Smooth muscle cell (in vitro differentiated cells): ENCODE measurements around the gene TRPM3. TPM values are rescaled to one million over a fixed set of nuclear protein-coding genes. Genes with fewer than 3 reads are reported as not detected.

Experiments
- DNase-seq: peaks from one replicate; lab custom pipeline; 2025; ENCODE audit not compliant: unreplicated experiment; lab: John Stamatoyannopoulos, UW
- H2AFZ ChIP-seq: fragments of 200-600 bp; sonication (generic); 2 replicates; pipeline ENCODE4 v1.6.0; 2016; ENCODE audit warnings: antibody characterized with exemption, low read depth, mild to moderate bottlenecking
- H3F3A ChIP-seq: fragments of 200-600 bp; sonication (generic); 2 replicates; pipeline ENCODE4 v1.6.0; 2017; ENCODE audit warnings: antibody characterized with exemption, low read depth
- H3K27ac ChIP-seq: fragments of 200-600 bp; sonication (generic); 2 replicates; pipeline ENCODE4 v1.5.1; 2016; ENCODE audit warnings: low read depth, mild to moderate bottlenecking
- H3K27me3 ChIP-seq: fragments of 200-600 bp; sonication (generic); 2 replicates; pipeline ENCODE4 v1.6.1; 2016; ENCODE audit warnings: low read depth, mild to moderate bottlenecking
- H3K36me3 ChIP-seq: fragments of 200-600 bp; sonication (generic); 2 replicates; pipeline ENCODE4 v1.5.1; 2016; ENCODE audit warnings: low read depth
- H3K4me1 ChIP-seq: fragments of 200-600 bp; sonication (generic); 2 replicates; pipeline ENCODE4 v1.5.1; 2016; ENCODE audit warnings: low read depth
- H3K4me2 ChIP-seq: fragments of 200-600 bp; sonication (generic); 2 replicates; pipeline ENCODE4 v1.6.0; 2016; ENCODE audit warnings: mild to moderate bottlenecking
- H3K4me3 ChIP-seq: fragments of 200-600 bp; sonication (generic); 2 replicates; pipeline ENCODE4 v1.5.1; 2016; ENCODE audit warnings: mild to moderate bottlenecking
- H3K79me2 ChIP-seq: fragments of 200-600 bp; sonication (generic); 2 replicates; pipeline ENCODE4 v1.6.0; 2016; ENCODE audit warnings: low read depth, mild to moderate bottlenecking
- H3K9ac ChIP-seq: fragments of 200-600 bp; sonication (generic); 2 replicates; pipeline ENCODE4 v1.6.0; 2016; ENCODE audit warnings: low read depth
- H3K9me3 ChIP-seq: fragments of 200-600 bp; sonication (generic); replicated peaks from 2 replicates; pipeline ENCODE4 v1.5.1; 2016; ENCODE audit warnings: low read depth
- H4K20me1 ChIP-seq: fragments of 200-600 bp; sonication (generic); 2 replicates; pipeline ENCODE4 v1.6.0; 2016; ENCODE audit warnings: low read depth
- CTCF ChIP-seq: fragments of 200-600 bp; sonication (generic); IDR thresholded peaks from 2 replicates; pipeline ENCODE4 v1.5.1; 2017; ENCODE audit warnings: borderline replicate concordance, mild to moderate bottlenecking, antibody characterized with exemption; ENCODE audit not compliant: insufficient read depth, poor library complexity, severe bottlenecking
- WGBS: methylation state at CpG from one replicate; pipeline ENCODE4 v1.1.7; 2016; ENCODE audit warnings: low lambda C conversion rate; 5-methylcytosine and 5-hydroxymethylcytosine counted together
- polyA plus RNA-seq: library from polyadenylated mRNA; unstranded; fragments of >200 nt; fragmentation: Nextera tagmentation; extraction: Ambion mirVana; gene quantifications from 2 replicates; pipeline ENCODE4 v1.2.1, GENCODE V29; 2016
- total RNA-seq: library from RNA; depleted of rRNA; stranded (reverse); fragments of >200 nt; gene quantifications from 2 replicates; pipeline ENCODE4 v1.2.3, GENCODE V29; 2014

TRPM3 gene
- total and polyA plus RNA-seq, 2 experiments from 2014 or later = not detected

- H2AFZ ChIP-seq = no peak overlapping the region
- no peak overlapping the region for H3K4me2 ChIP-seq
- H3K4me3 ChIP-seq = no peak overlapping the region
- H3F3A ChIP-seq = no peaks in the 10 kb centered on the region
- H3K4me1 ChIP-seq = peaks cover 14% of the 10 kb centered on the region
- no peak for TF ChIP-seq CTCF
- H3K36me3 ChIP-seq = no peaks in the 10 kb centered on the region
- no peak for DNase-seq
- no peak overlapping the region for H3K9ac ChIP-seq
- no peaks in the 10 kb centered on the region for H3K9me3 ChIP-seq
- H3K27me3 ChIP-seq = no peaks in the 10 kb centered on the region
- no peak overlapping the region for H3K27ac ChIP-seq
- WGBS = 88% methylated on average over 1 of the region's 1 CpG
- H4K20me1 ChIP-seq = no peaks in the 10 kb centered on the region
- no peaks in the 10 kb centered on the region for H3K79me2 ChIP-seq
These were observed 232.9 kb downstream of the TRPM3 start for GRCh38 chr9:70888471-70888870.

GRCh38 chr9:70887826-70888225 lies 233.6 kb downstream of the TRPM3 start:
- 93% methylated on average over 2 of the region's 2 CpGs for WGBS
- no peak for TF ChIP-seq CTCF
- H3F3A ChIP-seq = no peaks in the 10 kb centered on the region

GRCh38 chr9:70883963-70884793 lies 237.2 kb downstream of the TRPM3 start:
- H3K4me2 ChIP-seq = no peak overlapping the region
- H3F3A ChIP-seq = no peaks in the 10 kb centered on the region
- no peaks in the 10 kb centered on the region for H3K36me3 ChIP-seq
- H2AFZ ChIP-seq = no peak overlapping the region
- DNase-seq = no peak
- WGBS = 88% methylated on average over 7 of the region's 7 CpGs
- H3K9ac ChIP-seq = no peak overlapping the region
- H3K79me2 ChIP-seq = no peaks in the 10 kb centered on the region
- no peak overlapping the region for H3K4me3 ChIP-seq
- TF ChIP-seq CTCF = no peak
- H4K20me1 ChIP-seq = no peaks in the 10 kb centered on the region
- H3K27me3 ChIP-seq = no peaks in the 10 kb centered on the region
- H3K9me3 ChIP-seq = no peaks in the 10 kb centered on the region
- no peak overlapping the region for H3K27ac ChIP-seq
- H3K4me1 ChIP-seq = peaks cover 28% of the 10 kb centered on the region

More at GRCh38 chr9:70887826-70888225, 233.6 kb downstream of the TRPM3 start:
- Histone ChIP-seq H3K27ac (no peak overlapping the region), H2AFZ (no peak overlapping the region), H3K9me3 (no peaks in the 10 kb centered on the region), H3K4me3 (no peak overlapping the region), H3K79me2 (no peaks in the 10 kb centered on the region), H3K9ac (no peak overlapping the region), H3K36me3 (no peaks in the 10 kb centered on the region), H4K20me1 (no peaks in the 10 kb centered on the region), H3K4me2 (no peak overlapping the region), H3K27me3 (no peaks in the 10 kb centered on the region), H3K4me1 (peaks cover 9% of the 10 kb centered on the region)
- DNase-seq = no peak

GRCh38 chr9:70883056-70883455 lies 238.4 kb downstream of the TRPM3 start:
- H3K36me3 ChIP-seq = no peaks in the 10 kb centered on the region
- H3K27ac ChIP-seq = no peak overlapping the region
- no peaks in the 10 kb centered on the region for H3F3A ChIP-seq
- H2AFZ ChIP-seq = no peak overlapping the region
- H4K20me1 ChIP-seq = no peaks in the 10 kb centered on the region
- no peaks in the 10 kb centered on the region for H3K9me3 ChIP-seq
- no peaks in the 10 kb centered on the region for H3K27me3 ChIP-seq
- TF ChIP-seq CTCF = no peak
- no peak overlapping the region for H3K9ac ChIP-seq
- H3K4me1 ChIP-seq = peaks cover 28% of the 10 kb centered on the region
- no peak overlapping the region for H3K4me2 ChIP-seq
- 71% methylated on average over 1 of the region's 1 CpG for WGBS
- no peak for DNase-seq
- no peaks in the 10 kb centered on the region for H3K79me2 ChIP-seq
- no peak overlapping the region for H3K4me3 ChIP-seq
